PFSK-1 (cell line): Measurements from ENCODE around the gene LAMA3.

Experiments used
- FOXP2 ChIP-seq: optimal IDR thresholded peaks from 2 replicates; pipeline ENCODE3; 2011; ENCODE audit warnings: borderline replicate concordance, control low read depth, inconsistent platforms; ENCODE audit not compliant: insufficient read depth; ENCODE audit errors: extremely low read length, extremely low read depth
- POLR2AphosphoS5 ChIP-seq: IDR thresholded peaks from 2 replicates; pipeline ENCODE4 v1.6.1; 2012; ENCODE audit warnings: low read depth, mild to moderate bottlenecking, control low read depth, low read length, moderate library complexity
- SIN3A ChIP-seq: IDR thresholded peaks from 2 replicates; pipeline ENCODE4 v1.6.1; 2012; ENCODE audit warnings: mild to moderate bottlenecking, low read length, moderate library complexity, borderline replicate concordance; ENCODE audit not compliant: insufficient read depth
- TAF1 ChIP-seq: IDR thresholded peaks from 2 replicates; pipeline ENCODE4 v1.6.1; 2012; ENCODE audit warnings: low read length, control low read depth, borderline replicate concordance; ENCODE audit not compliant: insufficient read depth
- TF ChIP-seq, protein P1 (sequence below), 2 experiments: IDR thresholded peaks; 2 replicates each; pipeline versions ENCODE4 v1.6.1 to v1.8.0; 2011 to 2012; ENCODE audit warnings: low read depth in 2 of 2, low read length in 2 of 2, control low read depth in 1 of 2, inconsistent platforms in 1 of 2, mild to moderate bottlenecking in 1 of 2, moderate library complexity in 1 of 2; ENCODE audit not compliant: insufficient read depth in 1 of 2

DNA sequence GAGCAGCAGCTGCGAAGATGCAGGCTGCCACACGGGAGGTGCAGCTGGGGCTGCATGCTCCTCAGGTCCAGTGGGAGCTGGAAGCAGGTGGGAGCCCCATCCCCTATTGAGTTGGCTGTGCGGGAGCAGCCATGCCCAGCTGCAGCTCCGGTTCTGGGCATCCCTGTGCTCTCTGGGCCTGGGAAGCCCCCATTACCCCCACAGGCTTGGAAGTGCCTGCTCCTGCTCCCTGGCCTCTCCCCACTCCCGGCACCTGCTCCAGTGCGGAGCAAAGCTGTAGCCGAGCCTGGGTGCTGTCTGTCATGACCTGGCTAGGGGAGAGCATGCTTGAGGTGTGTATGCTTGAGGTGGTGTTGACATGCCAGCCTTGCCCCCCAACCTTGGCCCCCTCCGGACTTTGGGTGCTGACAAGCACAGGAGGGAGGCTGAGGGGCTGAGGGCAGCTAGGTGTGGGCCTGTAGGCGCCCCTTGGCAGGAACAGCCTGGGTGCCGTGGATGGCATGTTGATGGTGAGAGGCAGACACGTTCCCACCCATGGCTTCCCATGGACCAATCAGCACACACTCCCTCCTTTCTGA is 48.0 kb upstream of the LAMA3 start:
- TF ChIP-seq TAF1 = no peak
- TF ChIP-seq POLR2AphosphoS5 = no peak
- no peak for TF ChIP-seq FOXP2
- TF ChIP-seq, protein P1, sequence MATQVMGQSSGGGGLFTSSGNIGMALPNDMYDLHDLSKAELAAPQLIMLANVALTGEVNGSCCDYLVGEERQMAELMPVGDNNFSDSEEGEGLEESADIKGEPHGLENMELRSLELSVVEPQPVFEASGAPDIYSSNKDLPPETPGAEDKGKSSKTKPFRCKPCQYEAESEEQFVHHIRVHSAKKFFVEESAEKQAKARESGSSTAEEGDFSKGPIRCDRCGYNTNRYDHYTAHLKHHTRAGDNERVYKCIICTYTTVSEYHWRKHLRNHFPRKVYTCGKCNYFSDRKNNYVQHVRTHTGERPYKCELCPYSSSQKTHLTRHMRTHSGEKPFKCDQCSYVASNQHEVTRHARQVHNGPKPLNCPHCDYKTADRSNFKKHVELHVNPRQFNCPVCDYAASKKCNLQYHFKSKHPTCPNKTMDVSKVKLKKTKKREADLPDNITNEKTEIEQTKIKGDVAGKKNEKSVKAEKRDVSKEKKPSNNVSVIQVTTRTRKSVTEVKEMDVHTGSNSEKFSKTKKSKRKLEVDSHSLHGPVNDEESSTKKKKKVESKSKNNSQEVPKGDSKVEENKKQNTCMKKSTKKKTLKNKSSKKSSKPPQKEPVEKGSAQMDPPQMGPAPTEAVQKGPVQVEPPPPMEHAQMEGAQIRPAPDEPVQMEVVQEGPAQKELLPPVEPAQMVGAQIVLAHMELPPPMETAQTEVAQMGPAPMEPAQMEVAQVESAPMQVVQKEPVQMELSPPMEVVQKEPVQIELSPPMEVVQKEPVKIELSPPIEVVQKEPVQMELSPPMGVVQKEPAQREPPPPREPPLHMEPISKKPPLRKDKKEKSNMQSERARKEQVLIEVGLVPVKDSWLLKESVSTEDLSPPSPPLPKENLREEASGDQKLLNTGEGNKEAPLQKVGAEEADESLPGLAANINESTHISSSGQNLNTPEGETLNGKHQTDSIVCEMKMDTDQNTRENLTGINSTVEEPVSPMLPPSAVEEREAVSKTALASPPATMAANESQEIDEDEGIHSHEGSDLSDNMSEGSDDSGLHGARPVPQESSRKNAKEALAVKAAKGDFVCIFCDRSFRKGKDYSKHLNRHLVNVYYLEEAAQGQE (IDR thresholded peaks at IDR 0.05; ENCODE audit: insufficient read depth in 1 of 2, low read depth in 2 of 2, low read length in 2 of 2) = no peak
- no peak for TF ChIP-seq SIN3A
